HCT116 (cell line): ENCODE measurements around the gene RAB31.

Experiments
- CTCF ChIP-seq, 3 experiments: fragments of 200-600 bp in 1 of 3; sonication (generic) in 1 of 3; IDR thresholded peaks in 2 of 3; conservative IDR thresholded peaks in 1 of 3; 2 replicates each; pipeline ENCODE4 v1.5.1; 2012 to 2017; ENCODE audit warnings: low read depth in 2 of 3, low read length in 2 of 3, antibody characterized with exemption in 1 of 3, borderline replicate concordance in 1 of 3, control low read depth in 1 of 3, mild to moderate bottlenecking in 1 of 3, mixed read lengths in 1 of 3, mixed run types in 1 of 3, moderate library complexity in 1 of 3; ENCODE audit not compliant: insufficient read depth in 1 of 3
- EZH2 ChIP-seq: fragments of 200-600 bp; sonication (generic); IDR thresholded peaks from 2 replicates; pipeline ENCODE4 v1.6.1; 2017; ENCODE audit warnings: antibody characterized with exemption, mixed run types
- YY1 ChIP-seq: IDR thresholded peaks from 2 replicates; pipeline ENCODE4 v1.6.1; 2011; ENCODE audit warnings: low read length, low read depth, moderate library complexity, mild to moderate bottlenecking; ENCODE audit not compliant: insufficient replicate concordance; ENCODE audit errors: extremely low read depth
- ZNF274 ChIP-seq: fragments of 200-500 bp; sonication (Bioruptor generic); IDR thresholded peaks from 2 replicates; pipeline ENCODE4 v1.6.1; 2014; ENCODE audit warnings: mild to moderate bottlenecking, low read depth, low read length, inconsistent platforms

GRCh38 chr18:9711361-9712129 lies 3.4 kb downstream of the RAB31 start:
- no peak for TF ChIP-seq CTCF (IDR thresholded peaks at IDR 0.05 in 2 of 3, conservative IDR thresholded peaks at IDR 0.05 in 1 of 3; ENCODE audit: borderline replicate concordance in 1 of 3, insufficient read depth in 1 of 3, low read depth in 2 of 3, low read length in 2 of 3)
- TF ChIP-seq EZH2 = no peak
- TF ChIP-seq YY1 = no peak
- no peak for TF ChIP-seq ZNF274
